PC-3 (cell line): Measurements from ENCODE around the gene HLA-DPA1.

Experiments used
- CTCF ChIP-seq: fragments of 300-600 bp; sonication (generic); conservative IDR thresholded peaks from 2 replicates; pipeline ENCODE4 v1.5.1; 2017; ENCODE audit warnings: antibody characterized with exemption, low read depth, mild to moderate bottlenecking, low read length
- EZH2 ChIP-seq: fragments of 300-600 bp; sonication (generic); IDR thresholded peaks from one replicate; pipeline ENCODE4 v1.6.1; 2017; ENCODE audit warnings: antibody characterized with exemption, mild to moderate bottlenecking, low read length; ENCODE audit not compliant: unreplicated experiment
- EZH2phosphoT487 ChIP-seq: fragments of 300-600 bp; sonication (generic); IDR thresholded peaks from 2 replicates; pipeline ENCODE4 v1.6.1; 2018; ENCODE audit warnings: mild to moderate bottlenecking, antibody characterized with exemption, low read length, borderline replicate concordance

DNA sequence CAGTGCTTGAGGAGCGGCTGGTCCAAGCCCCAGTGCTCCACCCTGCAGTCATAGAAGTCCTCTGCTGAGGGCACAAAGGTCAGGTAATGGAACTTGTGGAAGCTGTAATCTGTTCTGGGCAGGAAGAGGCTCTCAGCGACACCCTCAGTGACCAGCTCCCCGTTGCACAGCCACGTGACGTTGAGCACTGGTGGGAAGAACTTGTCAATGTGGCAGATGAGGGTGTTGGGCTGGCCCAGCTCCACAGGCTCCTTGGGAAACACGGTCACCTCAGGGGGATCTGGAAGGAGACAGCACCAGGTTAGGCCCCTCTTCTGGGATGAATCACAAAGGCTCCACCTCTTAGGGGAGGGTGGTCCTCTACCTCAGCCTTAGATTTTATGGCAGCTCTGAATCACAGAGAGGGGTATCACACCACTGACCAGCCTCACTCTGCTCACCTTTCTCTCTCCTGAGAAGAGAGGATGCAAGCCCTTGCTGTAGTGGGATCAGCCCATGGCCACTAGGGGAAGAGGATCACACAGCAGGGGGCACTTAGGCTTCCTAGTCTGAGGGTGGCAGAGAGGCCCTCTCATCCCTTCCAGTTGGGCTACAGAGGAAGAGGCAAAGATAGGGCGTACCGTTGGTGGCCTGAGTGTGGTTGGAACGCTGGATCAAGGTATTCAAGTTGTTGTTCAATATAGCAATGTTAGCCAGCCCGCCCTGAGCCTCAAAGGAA lies 4.3 kb downstream of the HLA-DPA1 start:
- TF ChIP-seq EZH2, result no peak
- TF ChIP-seq EZH2phosphoT487, result no peak
- no peak for TF ChIP-seq CTCF
